ENCODE results near the gene SYT12. TPM values are rescaled to one million over a fixed set of nuclear protein-coding genes. Genes with fewer than 3 reads are reported as not detected.

The SYT12 gene
- total and polyA plus RNA-seq, 4 donors = 0.47 to 12.1 (median 1.4) TPM

- peak overlapping the region in 1 of 2 donors; percentile 65 for H3K9ac ChIP-seq (ENCODE audit: low read depth in 1 of 2, low read length in 2 of 2)
- H3K27ac ChIP-seq (ENCODE audit: low read depth in 1 of 2, low read length in 2 of 2) = peak overlapping the region; percentile 72 to 81
- no peaks in the 10 kb centered on the region for H3K9me3 ChIP-seq (ENCODE audit: control insufficient read depth in 4 of 4, low read length in 3 of 4)
- no peaks in the 10 kb centered on the region for H3K36me3 ChIP-seq (ENCODE audit: control insufficient read depth in 4 of 4, insufficient read depth in 3 of 4, low read depth in 1 of 4, low read length in 3 of 4)
- peak overlapping the region; percentile 1 to 69 (median 56) for H3K4me3 ChIP-seq (ENCODE audit: low read depth in 1 of 3, low read length in 3 of 3)
- H3K27me3 ChIP-seq (ENCODE audit: control insufficient read depth in 4 of 4, insufficient read depth in 4 of 4, low read length in 3 of 4) = no peaks in the 10 kb centered on the region
- no peak for DNase-seq (ENCODE audit: low spot score)
- peaks cover 11 to 34% (median 23%) of the 10 kb centered on the region in 4 donors for H3K4me1 ChIP-seq (ENCODE audit: control insufficient read depth in 4 of 4, insufficient read depth in 4 of 4, low read length in 3 of 4)
- TF ChIP-seq NR2F2 (IDR thresholded peaks at IDR 0.05) (peak; percentile 67), RAD21 (IDR thresholded peaks at IDR 0.05) (peak in 1 of 2 donors; percentile 5), REST (IDR thresholded peaks at IDR 0.05) (peak; percentile 31), HNF4G (IDR thresholded peaks at IDR 0.05) (no peak), FOXA1 (IDR thresholded peaks at IDR 0.05) (no peak), YY1 (IDR thresholded peaks at IDR 0.05) (peak; percentile 65), MAX (IDR thresholded peaks at IDR 0.05) (peak; percentile 31), EGR1 (IDR thresholded peaks at IDR 0.05; ENCODE audit: low read depth in 2 of 2) (peak; percentile 50 to 96), ZBTB33 (IDR thresholded peaks at IDR 0.05) (no peak), RXRA (IDR thresholded peaks at IDR 0.05) (peak; percentile 29 to 76), SP1 (IDR thresholded peaks at IDR 0.05) (no peak), HNF4A (conservative IDR thresholded peaks at IDR 0.05) (peak; percentile 30 to 61), TAF1 (conservative IDR thresholded peaks at IDR 0.05) (no peak), FOXA2 (IDR thresholded peaks at IDR 0.05) (no peak), GABPA (IDR thresholded peaks at IDR 0.05 in 1 of 2, conservative IDR thresholded peaks at IDR 0.05 in 1 of 2) (no peak), CTCF (IDR thresholded peaks at IDR 0.05; ENCODE audit: low read depth, low read length, missing input control) (no peak), ATF3 (IDR thresholded peaks at IDR 0.05) (no peak), JUND (IDR thresholded peaks at IDR 0.05) (no peak)
- WGBS = 24% methylated on average over 20 of the region's 20 CpGs
Observed at GRCh38 chr11:67022341-67022933, 497 bp upstream of the SYT12 start.
